Activated effector memory CD4-positive, alpha-beta T cell treated with Interleukin-2 at 50 U/mL for 16 hours (primary cell): ENCODE measurements around the gene THEMIS2.
"Not testable (repeated sequence)": the region's sequence is repeated elsewhere in the genome, so short reads cannot be mapped to it uniquely, and the experiment has no call there.

Experiments
- DNase-seq: peaks from one replicate; pipeline ENCODE4 v3.0.0-alpha.2; 2020

THEMIS2 gene

DNA sequence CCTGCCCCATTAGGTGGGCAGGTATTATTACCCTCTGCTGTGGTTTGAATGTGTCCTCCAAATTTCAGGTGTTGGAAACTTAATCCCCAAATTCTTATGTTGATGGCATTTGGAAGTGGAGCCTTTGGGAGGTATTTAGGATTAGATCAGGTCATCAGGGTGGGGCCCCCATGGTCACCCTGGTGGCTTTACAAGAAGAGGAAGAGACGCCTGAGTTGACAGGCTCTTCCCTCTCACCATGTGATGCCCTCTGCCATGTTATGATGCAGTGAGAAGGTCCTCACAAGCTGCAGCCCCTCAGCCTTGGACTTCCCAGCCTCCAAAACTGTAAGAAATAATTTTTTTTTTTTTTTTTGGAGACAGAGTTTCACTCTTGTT lies 8.8 kb upstream of the THEMIS2 start:
- no peak for DNase-seq

DNA sequence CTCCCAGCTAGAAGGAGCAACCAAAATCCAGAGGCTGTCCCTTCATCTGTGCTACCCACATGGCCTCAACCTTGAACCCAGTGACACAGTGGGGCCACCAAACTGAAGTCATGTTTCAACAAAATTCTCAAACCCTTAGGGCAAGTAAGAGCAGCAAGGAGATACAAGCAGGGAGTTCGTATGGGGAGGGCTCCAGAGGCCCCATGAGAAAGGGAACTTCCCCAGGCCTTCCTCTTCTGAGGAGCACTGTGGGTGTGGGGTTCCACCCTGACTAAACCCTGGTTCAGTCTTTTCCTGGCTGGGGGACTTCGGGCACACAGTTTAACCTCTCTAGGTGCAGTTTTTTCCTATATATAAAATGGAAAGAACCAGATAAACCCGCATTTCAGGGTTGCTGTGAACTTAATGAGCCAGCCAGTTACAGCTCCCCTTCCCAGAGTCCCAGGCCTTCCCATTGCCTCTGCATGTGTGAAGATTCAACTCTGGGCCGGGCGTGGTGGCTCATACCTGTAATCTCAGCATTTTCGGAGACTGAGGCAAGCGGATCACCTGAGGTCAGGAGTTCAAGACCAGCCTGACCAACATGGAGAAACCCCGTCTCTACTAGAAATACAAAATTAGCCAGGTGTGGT lies 8.0 kb upstream of the THEMIS2 start:
- DNase-seq: no peak

- DNase-seq: no peak
Measured at GRCh38 chr1:27865821-27866220, 6.5 kb upstream of the THEMIS2 start.

- no peak for DNase-seq
Measured at GRCh38 chr1:27868556-27868931, 3.8 kb upstream of the THEMIS2 start.

DNA sequence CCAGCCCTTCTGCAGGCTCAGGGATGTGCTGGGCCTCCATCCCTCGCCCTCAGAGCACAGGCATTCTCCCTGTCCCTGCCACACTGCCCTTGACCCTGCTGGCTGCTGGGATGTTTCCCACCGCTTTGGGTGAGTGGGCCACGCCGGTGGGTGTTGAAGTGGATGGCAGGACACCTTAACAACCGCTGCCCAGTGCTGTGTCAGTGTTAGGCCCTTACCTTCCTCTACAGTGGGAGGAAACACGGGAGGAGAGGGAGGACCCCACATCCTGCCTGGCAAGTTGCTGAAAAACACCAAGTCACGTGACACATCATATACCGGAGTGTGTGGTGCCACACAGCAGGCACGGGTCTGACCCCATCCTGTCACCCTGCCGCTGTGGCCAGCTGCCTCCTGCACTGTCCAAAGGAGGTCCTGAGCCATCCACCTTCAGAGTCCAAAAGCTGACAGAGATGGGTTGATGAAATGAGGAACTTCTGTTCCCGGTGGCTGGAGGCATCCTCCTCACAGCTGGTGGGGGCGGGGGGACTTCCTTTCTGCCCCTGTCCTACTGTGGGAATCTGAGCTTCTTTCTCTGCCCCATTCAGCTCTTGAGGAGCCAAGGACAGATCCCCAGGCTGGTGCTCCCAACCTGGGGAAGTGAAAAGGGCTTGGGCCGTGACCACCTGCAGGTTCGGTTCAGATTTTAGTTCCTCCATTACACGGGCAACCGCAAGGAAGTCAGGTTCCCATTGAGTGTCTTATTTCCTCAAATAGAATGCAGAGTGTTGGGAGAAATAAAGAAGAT lies 3.2 kb upstream of the THEMIS2 start:
- peak; percentile 71 for DNase-seq

DNA sequence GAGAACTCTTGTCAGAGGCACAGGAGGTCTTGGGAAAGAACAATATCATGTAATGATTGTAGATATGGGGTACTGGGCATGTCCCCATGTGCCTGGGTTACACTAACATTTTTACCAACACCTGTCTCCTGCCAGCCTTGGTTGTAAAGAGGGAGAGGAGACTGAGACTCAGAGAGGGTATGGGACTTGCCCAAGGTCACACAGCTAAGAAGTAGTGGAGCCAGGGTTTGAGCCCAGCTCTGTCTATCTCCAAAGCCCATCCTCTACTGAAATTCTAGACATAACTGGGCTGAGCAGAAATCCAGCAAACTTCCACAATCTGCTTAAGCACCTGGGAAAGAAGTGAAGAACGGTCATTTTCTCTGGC lies 2.6 kb upstream of the THEMIS2 start:
- DNase-seq: no peak

DNA sequence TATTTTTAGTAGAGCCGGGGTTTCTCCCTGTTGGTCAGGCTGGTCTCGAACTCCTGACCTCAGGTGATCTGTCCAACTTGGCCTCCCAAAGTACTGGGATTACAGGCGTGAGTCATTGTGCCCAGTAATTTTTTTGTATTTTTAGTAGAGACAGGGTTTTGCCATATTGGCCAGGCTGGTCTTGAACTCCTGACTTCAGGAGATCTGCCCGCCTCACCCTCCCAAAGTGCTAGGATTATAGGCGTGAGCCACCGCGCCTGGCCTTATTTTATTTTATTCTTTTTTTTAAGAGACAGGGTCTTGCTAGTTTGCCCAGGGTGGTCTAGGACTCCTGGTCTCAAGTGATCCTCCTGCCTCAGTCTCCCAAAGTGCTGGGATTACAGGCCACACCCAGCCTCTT lies 1.3 kb upstream of the THEMIS2 start:
- DNase-seq: not testable (repeated sequence)

- DNase-seq: no peak
Measured at GRCh38 chr1:27872802-27873551, 633 bp downstream of the THEMIS2 start.

GRCh38 chr1:27873671-27874384 lies 1.5 kb downstream of the THEMIS2 start:
- no peak for DNase-seq

DNA sequence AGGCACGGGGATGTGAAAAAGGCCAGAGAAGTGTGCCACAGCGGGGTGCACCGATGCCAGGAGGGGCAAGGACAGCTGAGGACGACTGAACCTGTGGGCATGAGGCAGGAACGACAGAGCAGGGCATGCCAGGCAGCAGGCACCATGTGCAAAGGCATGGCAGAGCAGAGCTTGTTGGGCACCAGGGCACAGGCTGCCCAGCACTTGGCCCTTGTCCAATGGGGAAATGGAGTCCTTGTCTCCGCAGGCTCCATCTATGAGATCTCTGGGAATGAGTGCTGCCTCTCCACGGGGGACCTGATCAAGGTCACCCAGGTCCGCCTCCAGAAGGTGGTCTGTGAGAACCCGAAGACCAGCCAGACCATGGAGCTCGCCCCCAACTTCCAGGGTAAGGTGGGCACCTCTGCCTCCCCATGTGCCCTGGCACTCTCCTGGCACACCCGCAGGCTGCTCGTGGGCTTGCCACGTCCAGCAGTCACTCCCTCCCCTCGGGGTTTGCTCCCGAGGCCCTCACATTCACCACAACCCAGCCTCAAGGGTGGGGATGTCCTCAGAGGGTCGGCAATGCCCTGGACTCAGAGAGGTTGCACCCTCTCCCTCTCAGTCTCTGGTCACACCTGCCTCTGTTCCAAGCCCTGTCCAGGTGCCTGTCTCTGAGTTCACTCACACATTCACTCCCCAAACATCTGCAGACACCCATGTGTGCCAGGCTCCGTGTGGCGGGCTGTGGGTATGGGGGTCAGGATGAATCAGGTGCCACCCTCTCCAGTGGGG lies 4.2 kb downstream of the THEMIS2 start:
- no peak for DNase-seq

DNA sequence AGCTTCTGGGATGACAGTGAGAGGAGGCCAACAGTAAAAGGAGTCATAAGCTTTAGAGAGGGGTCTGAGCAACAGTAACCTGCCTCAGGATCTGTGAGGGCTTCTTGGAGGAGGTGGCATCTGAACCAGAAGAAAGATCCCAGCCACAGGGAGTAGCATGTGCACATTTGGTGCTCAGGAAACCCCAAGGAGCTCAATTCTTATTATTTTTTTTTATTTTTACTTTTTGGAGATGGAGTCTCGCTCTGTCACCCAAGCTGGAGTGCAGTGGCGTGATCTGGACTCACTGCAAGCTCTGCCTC lies 4.7 kb downstream of the THEMIS2 start:
- no peak for DNase-seq

DNA sequence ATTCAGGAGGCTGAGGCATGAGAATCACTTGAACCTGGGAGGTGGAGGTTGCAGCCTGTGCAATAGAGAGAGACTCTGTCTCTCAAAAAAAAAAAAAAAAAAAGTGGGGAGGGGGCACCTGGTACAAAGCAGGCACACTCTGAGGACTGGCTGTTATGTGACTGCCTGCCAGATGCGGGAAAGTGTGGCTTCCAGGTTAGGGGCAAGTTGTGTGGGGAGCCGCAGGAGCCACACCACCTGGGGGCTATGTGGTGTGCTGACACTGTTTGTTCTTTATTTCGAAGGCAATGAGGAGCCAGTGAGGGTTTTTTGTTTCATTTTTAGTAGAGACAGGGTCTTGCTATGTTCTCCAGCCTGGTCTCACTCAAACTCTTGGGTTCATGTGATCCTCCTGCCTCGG lies 5.7 kb downstream of the THEMIS2 start:
- no peak for DNase-seq

DNA sequence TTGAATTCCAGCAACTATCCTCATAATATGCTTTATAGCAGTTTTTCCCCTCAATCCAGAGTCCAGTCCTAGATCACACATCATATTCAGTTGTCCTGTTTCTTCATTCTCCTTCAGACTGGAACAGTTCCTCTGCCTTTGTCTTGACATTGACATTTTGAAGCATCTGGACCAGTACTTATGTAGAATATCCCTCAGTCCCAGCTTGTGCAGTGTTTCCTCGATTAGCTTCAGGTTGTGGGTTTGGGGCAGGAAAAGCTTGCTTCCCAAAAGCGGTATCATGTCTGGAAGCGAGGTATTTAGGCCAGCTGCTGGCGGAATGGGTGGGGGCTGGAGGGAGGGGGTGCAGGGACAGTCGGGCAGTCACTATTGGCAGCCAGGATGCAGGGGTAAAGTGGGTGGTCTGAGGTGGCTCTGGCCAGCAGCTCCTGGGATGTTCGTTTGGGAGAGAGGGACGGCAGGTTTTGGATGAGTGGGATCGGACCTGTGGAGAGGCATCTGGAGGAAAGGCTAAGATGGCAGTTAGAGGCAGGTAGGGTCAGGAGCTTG lies 6.5 kb downstream of the THEMIS2 start:
- DNase-seq: no peak

GRCh38 chr1:27879374-27880082 lies 7.2 kb downstream of the THEMIS2 start:
- no peak for DNase-seq

DNA sequence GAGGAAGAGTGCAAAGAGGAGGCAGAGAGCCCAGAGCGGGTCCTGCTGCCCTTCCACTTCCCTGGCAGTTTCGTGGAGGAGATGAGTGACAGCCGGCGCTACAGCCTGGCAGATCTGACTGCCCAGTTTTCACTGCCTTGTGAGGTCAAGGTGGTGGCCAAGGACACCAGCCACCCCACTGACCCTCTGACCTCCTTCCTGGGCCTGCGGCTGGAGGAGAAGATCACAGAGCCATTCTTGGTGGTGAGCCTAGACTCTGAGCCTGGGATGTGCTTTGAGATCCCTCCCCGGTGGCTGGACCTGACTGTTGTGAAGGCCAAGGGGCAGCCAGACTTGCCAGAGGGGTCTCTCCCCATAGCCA lies 10.2 kb downstream of the THEMIS2 start:
- no peak for DNase-seq

DNA sequence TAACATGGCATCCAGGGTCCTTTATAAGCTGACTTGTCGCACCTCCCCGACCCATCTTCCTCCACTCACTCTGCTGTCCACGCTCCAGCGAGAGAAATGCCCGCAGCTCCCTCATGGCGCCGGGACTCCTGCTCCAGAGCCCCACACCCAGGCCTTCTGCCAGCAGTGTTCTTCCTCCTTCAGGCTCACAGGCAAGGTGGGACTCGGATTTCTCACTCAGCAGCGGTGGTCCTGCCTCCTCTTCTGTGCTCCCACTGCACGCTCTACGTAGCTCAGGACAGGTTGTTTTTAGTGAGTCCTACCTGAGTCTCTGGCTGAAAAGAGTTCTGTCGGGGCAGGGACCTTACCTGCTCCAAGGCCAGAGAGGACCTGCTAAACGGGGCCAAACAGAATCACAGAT lies 11.2 kb downstream of the THEMIS2 start:
- no peak for DNase-seq

- no peak for DNase-seq
Measured at GRCh38 chr1:27884006-27884954, 11.9 kb downstream of the THEMIS2 start.

DNA sequence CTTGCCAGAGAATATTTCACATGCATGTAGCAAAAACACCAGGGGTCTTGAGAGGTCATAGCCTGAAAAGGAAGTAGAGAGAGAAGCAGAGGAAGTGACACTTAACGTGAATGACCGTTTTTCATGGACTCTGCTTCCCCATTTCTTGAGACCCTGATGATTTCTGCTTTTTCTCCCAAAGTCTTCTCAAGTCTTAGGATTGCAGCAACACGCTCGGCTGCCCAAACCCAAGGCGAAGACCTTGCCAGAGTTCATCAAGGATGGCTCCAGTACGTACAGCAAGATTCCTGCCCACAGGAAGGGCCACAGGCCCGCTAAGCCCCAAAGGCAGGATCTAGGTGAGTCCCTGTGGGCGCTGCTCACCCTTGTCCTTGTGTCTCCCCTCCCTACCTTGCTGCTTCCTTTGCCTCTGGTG lies 12.8 kb downstream of the THEMIS2 start:
- no peak for DNase-seq

DNA sequence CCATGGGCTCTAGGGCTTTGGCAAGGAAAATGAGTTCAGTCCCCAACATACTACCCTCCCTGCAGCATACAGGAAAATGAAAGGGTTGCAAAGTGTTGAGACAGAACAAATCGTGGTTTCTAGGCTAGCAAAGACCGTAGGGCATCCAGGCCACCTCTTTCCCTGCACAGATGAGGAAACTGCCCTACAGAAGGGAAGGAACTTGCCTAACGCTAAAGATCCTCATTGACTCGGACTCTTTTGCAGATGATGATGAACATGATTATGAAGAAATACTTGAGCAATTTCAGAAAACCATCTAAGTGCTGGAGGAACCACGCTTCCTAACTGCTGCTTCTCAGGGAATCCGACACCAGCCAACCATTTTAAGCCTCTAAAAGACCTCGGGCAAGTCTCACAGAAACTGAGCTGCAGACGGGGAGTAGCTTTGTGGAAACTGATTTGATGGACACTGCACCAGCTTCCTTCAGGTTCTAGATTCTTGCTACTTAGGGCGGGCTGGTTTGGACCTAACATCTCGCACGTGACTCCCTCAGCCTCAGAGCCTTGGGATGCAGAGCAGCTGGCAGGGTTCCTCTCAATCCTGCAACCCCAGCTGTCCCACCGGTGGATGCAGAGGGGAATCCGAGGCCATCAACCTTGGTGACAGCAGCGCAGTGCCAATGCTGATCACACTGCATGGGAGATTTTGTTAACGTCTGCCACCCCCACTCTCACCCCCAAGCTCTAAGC lies 13.4 kb downstream of the THEMIS2 start:
- no peak for DNase-seq

- no peak for DNase-seq
Measured at GRCh38 chr1:27886353-27886679, 14.0 kb downstream of the THEMIS2 start.
